ENCODE measurements around the gene VWA3A.
"Not testable (repeated sequence)": the region's sequence is repeated elsewhere in the genome, so short reads cannot be mapped to it uniquely, and the experiment has no call there.

DNA sequence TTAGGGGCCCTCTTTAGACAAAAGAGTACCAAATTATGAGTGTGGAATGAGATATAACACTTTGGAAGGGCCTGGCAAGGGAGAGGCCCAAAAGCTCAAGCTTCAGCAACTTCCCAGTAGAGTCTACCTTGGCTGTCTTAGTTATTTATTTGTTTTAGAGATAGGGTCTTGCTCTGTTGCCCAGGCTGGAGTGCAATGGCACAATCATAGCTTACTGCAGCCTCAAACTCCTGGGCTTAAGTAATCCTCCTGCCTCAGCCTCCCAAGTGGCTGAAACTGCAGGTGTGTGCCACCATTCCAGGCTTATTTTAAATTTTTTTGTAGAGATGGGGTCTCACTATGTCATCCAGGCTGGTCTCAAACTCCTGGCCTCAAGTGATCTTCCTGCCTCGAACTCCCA, 80.3 kb downstream of the VWA3A start:
- TF ChIP-seq CTCF (IDR thresholded peaks at IDR 0.05; ENCODE audit: control extremely low read depth in 1 of 3, insufficient read depth in 1 of 3, low read depth in 1 of 3, low read length in 3 of 3); CEBPB (IDR thresholded peaks at IDR 0.05; ENCODE audit: low read depth, low read length); JUND (IDR thresholded peaks at IDR 0.05; ENCODE audit: low read length); POLR2AphosphoS5 (IDR thresholded peaks at IDR 0.05; ENCODE audit: low read depth, low read length); SIN3A (conservative IDR thresholded peaks at IDR 0.05 in 1 of 2, IDR thresholded peaks at IDR 0.05 in 1 of 2; ENCODE audit: low read depth in 1 of 2, low read length in 2 of 2); EP300 (IDR thresholded peaks at IDR 0.05; ENCODE audit: borderline replicate concordance in 1 of 2, low read depth in 2 of 2, low read length in 2 of 2); POLR2A (IDR thresholded peaks at IDR 0.05; ENCODE audit: control extremely low read depth in 1 of 2, low read depth in 2 of 2, low read length in 2 of 2); TCF12 (IDR thresholded peaks at IDR 0.05; ENCODE audit: low read depth, low read length): not testable (repeated sequence)
- TF ChIP-seq, protein P1, sequence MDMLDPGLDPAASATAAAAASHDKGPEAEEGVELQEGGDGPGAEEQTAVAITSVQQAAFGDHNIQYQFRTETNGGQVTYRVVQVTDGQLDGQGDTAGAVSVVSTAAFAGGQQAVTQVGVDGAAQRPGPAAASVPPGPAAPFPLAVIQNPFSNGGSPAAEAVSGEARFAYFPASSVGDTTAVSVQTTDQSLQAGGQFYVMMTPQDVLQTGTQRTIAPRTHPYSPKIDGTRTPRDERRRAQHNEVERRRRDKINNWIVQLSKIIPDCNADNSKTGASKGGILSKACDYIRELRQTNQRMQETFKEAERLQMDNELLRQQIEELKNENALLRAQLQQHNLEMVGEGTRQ (IDR thresholded peaks at IDR 0.05; ENCODE audit: low read length), result not testable (repeated sequence)

All from H1 (cell line).